Measurements from ENCODE around the gene PLEKHH3.

PLEKHH3 gene

DNA sequence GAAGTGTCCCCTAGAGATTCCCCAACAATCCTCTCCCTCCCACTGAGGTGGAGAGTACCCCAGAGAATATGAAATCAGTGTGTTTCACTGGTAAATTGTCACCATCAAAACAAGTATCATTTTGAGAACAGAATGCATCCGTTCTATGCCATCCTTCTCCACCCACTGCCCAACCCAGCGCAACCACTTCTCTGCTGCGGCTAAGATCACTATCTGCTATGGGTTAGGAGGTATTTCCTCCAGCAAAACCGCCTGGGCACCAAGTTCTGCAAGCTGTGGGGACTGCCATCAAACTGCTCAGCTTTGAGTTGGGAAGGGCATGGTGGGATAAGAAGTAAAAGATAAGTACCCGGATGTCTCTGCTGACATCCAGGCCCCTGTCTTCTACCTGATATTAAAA, 29.9 kb upstream of the PLEKHH3 start:
- Histone ChIP-seq H3K36me3 (ENCODE audit: insufficient read depth, low read length) (peaks cover 94% of the 10 kb centered on the region), H3K4me2 (ENCODE audit: insufficient read depth, low read length) (no peak overlapping the region), H3K4me1 (ENCODE audit: insufficient read depth, low read length) (no peaks in the 10 kb centered on the region), H3K9me3 (ENCODE audit: insufficient read depth, low read length, severe bottlenecking) (no peaks in the 10 kb centered on the region), H3K27ac (ENCODE audit: low read length) (no peak overlapping the region), H3K27me3 (ENCODE audit: insufficient read depth, low read length, poor library complexity) (no peaks in the 10 kb centered on the region), H3K79me2 (ENCODE audit: insufficient read depth, low read length) (no peaks in the 10 kb centered on the region), H2AFZ (ENCODE audit: low read depth, low read length) (no peak overlapping the region), H3K4me3 (ENCODE audit: low read depth in 1 of 2, low read length in 2 of 2) (no peak overlapping the region), H4K20me1 (ENCODE audit: insufficient read depth, low read length) (no peaks in the 10 kb centered on the region), H3K9ac (ENCODE audit: low read depth, low read length) (no peak overlapping the region)
- no peak for DNase-seq
- ATAC-seq (ENCODE audit: insufficient read depth, low read depth) = no peak
- TF ChIP-seq CTCF (IDR thresholded peaks at IDR 0.05; ENCODE audit: borderline replicate concordance, extremely low read depth, low read length, poor library complexity, severe bottlenecking) = no peak

GRCh38 chr17:42704837-42705494, 28.2 kb upstream of the PLEKHH3 start:
- DNase-seq (peak; percentile 39), ATAC-seq (ENCODE audit: insufficient read depth, low read depth) (peak; percentile 59; the same call in 1 of the 3 replicates)
- no peak overlapping the region for H3K4me2 ChIP-seq (ENCODE audit: insufficient read depth, low read length)
- no peak overlapping the region for H3K27ac ChIP-seq (ENCODE audit: low read length)
- no peak overlapping the region for H3K9ac ChIP-seq (ENCODE audit: low read depth, low read length)
- H3K4me1 ChIP-seq (ENCODE audit: insufficient read depth, low read length) = no peaks in the 10 kb centered on the region
- H3K79me2 ChIP-seq (ENCODE audit: insufficient read depth, low read length) = no peaks in the 10 kb centered on the region
- H3K36me3 ChIP-seq (ENCODE audit: insufficient read depth, low read length) = peaks cover 94% of the 10 kb centered on the region
- TF ChIP-seq CTCF (IDR thresholded peaks at IDR 0.05; ENCODE audit: borderline replicate concordance, extremely low read depth, low read length, poor library complexity, severe bottlenecking) (no peak), EZH2 (IDR thresholded peaks at IDR 0.05; ENCODE audit: borderline replicate concordance, low read depth, low read length, severe bottlenecking) (no peak)
- H3K27me3 ChIP-seq (ENCODE audit: insufficient read depth, low read length, poor library complexity) = no peaks in the 10 kb centered on the region
- no peaks in the 10 kb centered on the region for H4K20me1 ChIP-seq (ENCODE audit: insufficient read depth, low read length)
- no peak overlapping the region for H3K4me3 ChIP-seq (ENCODE audit: low read depth in 1 of 2, low read length in 2 of 2)
- H2AFZ ChIP-seq (ENCODE audit: low read depth, low read length) = no peak overlapping the region
- H3K9me3 ChIP-seq (ENCODE audit: insufficient read depth, low read length, severe bottlenecking) = no peaks in the 10 kb centered on the region

DNA sequence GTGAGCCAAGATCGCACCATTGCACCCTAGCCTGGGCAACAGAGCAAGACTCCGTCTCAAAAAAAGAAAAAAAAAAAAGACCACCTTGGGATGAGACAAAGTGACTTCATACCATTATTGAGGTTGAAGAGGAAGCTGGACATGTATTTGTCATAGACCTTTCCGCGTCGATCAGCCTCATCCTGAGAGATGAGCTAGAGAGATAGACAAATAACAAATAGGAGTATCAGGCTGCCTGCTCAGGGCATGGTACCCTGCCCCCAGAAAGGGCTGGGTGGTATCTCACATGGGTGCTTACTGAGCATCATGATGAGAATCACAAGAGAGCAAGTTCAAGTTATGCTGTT, 27.7 kb upstream of the PLEKHH3 start:
- no peaks in the 10 kb centered on the region for H3K27me3 ChIP-seq (ENCODE audit: insufficient read depth, low read length, poor library complexity)
- H3K4me2 ChIP-seq (ENCODE audit: insufficient read depth, low read length) = no peak overlapping the region
- no peaks in the 10 kb centered on the region for H4K20me1 ChIP-seq (ENCODE audit: insufficient read depth, low read length)
- H3K4me3 ChIP-seq (ENCODE audit: low read depth in 1 of 2, low read length in 2 of 2) = no peak overlapping the region
- H3K36me3 ChIP-seq (ENCODE audit: insufficient read depth, low read length) = peaks cover 91% of the 10 kb centered on the region
- H3K79me2 ChIP-seq (ENCODE audit: insufficient read depth, low read length) = no peaks in the 10 kb centered on the region
- H2AFZ ChIP-seq (ENCODE audit: low read depth, low read length) = no peak overlapping the region
- no peak for TF ChIP-seq CTCF (IDR thresholded peaks at IDR 0.05; ENCODE audit: borderline replicate concordance, extremely low read depth, low read length, poor library complexity, severe bottlenecking)
- TF ChIP-seq EZH2 (IDR thresholded peaks at IDR 0.05; ENCODE audit: borderline replicate concordance, low read depth, low read length, severe bottlenecking) = no peak
- no peaks in the 10 kb centered on the region for H3K9me3 ChIP-seq (ENCODE audit: insufficient read depth, low read length, severe bottlenecking)
- H3K27ac ChIP-seq (ENCODE audit: low read length) = no peak overlapping the region
- H3K9ac ChIP-seq (ENCODE audit: low read depth, low read length) = no peak overlapping the region
- DNase-seq = no peak
- H3K4me1 ChIP-seq (ENCODE audit: insufficient read depth, low read length) = no peaks in the 10 kb centered on the region
- ATAC-seq (ENCODE audit: insufficient read depth, low read depth) = no peak

DNA sequence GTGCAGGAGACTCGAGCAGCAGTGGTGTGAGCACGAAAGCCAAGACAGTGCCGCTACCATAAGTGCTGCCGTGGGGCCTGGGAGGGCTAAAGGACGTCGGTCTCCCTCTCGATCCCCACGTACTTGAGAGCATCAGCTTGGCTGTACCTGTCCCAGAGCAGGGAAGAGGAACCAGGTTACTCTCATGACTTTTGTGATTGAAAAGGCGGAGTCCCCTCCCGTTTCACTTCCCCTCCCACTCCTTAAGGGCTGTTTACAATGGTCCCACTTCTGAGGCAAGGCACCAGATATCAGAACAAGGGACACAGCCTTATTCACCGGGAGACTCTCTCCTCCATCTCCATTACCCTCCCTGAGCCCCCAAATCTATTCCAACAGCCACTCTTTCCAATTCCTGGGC, 25.7 kb upstream of the PLEKHH3 start:
- no peak overlapping the region for H2AFZ ChIP-seq (ENCODE audit: low read depth, low read length)
- H3K4me1 ChIP-seq (ENCODE audit: insufficient read depth, low read length) = no peaks in the 10 kb centered on the region
- no peaks in the 10 kb centered on the region for H3K9me3 ChIP-seq (ENCODE audit: insufficient read depth, low read length, severe bottlenecking)
- H3K36me3 ChIP-seq (ENCODE audit: insufficient read depth, low read length) = peaks cover 77% of the 10 kb centered on the region
- H3K79me2 ChIP-seq (ENCODE audit: insufficient read depth, low read length) = no peaks in the 10 kb centered on the region
- H4K20me1 ChIP-seq (ENCODE audit: insufficient read depth, low read length) = no peaks in the 10 kb centered on the region
- no peak for DNase-seq
- H3K9ac ChIP-seq (ENCODE audit: low read depth, low read length) = no peak overlapping the region
- no peak overlapping the region for H3K27ac ChIP-seq (ENCODE audit: low read length)
- H3K27me3 ChIP-seq (ENCODE audit: insufficient read depth, low read length, poor library complexity) = no peaks in the 10 kb centered on the region
- no peak for ATAC-seq (ENCODE audit: insufficient read depth, low read depth)
- H3K4me2 ChIP-seq (ENCODE audit: insufficient read depth, low read length) = no peak overlapping the region
- no peak overlapping the region for H3K4me3 ChIP-seq (ENCODE audit: low read depth in 1 of 2, low read length in 2 of 2)
- TF ChIP-seq CTCF (IDR thresholded peaks at IDR 0.05; ENCODE audit: borderline replicate concordance, extremely low read depth, low read length, poor library complexity, severe bottlenecking) (no peak), EZH2 (IDR thresholded peaks at IDR 0.05; ENCODE audit: borderline replicate concordance, low read depth, low read length, severe bottlenecking) (no peak)

Data from DND-41 (cell line).